IMR-90 (cell line): ENCODE results near the gene ZSCAN16. TPM values are rescaled to one million over a fixed set of nuclear protein-coding genes. Genes with fewer than 3 reads are reported as not detected.

Experiments
- ATAC-seq: fragments of 200-7000 bp; cut with Tn5 transposase; 2 replicates; pipeline ENCODE4 v1.9.1; 2020; ENCODE audit warnings: low read depth, mild to moderate bottlenecking, moderate library complexity
- BruUV-seq: library from RNA; stranded (reverse); fragments of 400-500 nt; replicated peaks from 2 replicates; lab custom pipeline; 2021; lab: Mats Ljungman, UMichigan
- CTCF ChIA-PET: fragments of 300-600 bp; formaldehyde crosslinking; extraction: SDS; loops from one replicate; lab custom pipeline; 2021; ENCODE audit warnings: antibody characterized with exemption; lab: Yijun Ruan, JAX
- POLR2A ChIA-PET: fragments of 300-600 bp; sonication (Branson Sonifier 250); formaldehyde crosslinking; loops from one replicate; lab custom pipeline; 2022; ENCODE audit warnings: antibody characterized with exemption; ENCODE audit not compliant: unreplicated experiment; lab: Charles Lee
- DNase-seq: peaks from one replicate; pipeline ENCODE4 v3.0.0; 2013
- H2AFZ ChIP-seq: replicated peaks from 2 replicates; pipeline ENCODE3; 2013; ENCODE audit warnings: low read length, mild to moderate bottlenecking; ENCODE audit not compliant: poor library complexity
- H2AK5ac ChIP-seq: 2 replicates; pipeline ENCODE4 v1.6.1; 2013; ENCODE audit warnings: low read depth, low read length, inconsistent platforms
- H2AK9ac ChIP-seq: replicated peaks from 2 replicates; pipeline ENCODE3; 2013; ENCODE audit warnings: mild to moderate bottlenecking, low read depth, low read length, moderate library complexity; ENCODE audit not compliant: poor library complexity
- H2BK120ac ChIP-seq: 2 replicates; pipeline ENCODE4 v1.6.1; 2013; ENCODE audit warnings: low read depth, low read length, inconsistent platforms
- H2BK15ac ChIP-seq: 3 replicates; pipeline ENCODE4 v1.6.1; 2013; ENCODE audit warnings: low read depth, low read length, inconsistent platforms
- H2BK20ac ChIP-seq: 2 replicates; pipeline ENCODE4 v1.6.1; 2013; ENCODE audit warnings: low read depth, mild to moderate bottlenecking, inconsistent platforms, low read length, moderate library complexity
- H2BK5ac ChIP-seq: 2 replicates; pipeline ENCODE4 v1.6.1; 2013; ENCODE audit warnings: mild to moderate bottlenecking, low read depth, low read length, inconsistent platforms; ENCODE audit not compliant: poor library complexity, severe bottlenecking
- H3K14ac ChIP-seq: replicated peaks from 2 replicates; pipeline ENCODE4 v1.6.1; 2013; ENCODE audit warnings: low read depth, low read length, inconsistent platforms
- H3K18ac ChIP-seq: 2 replicates; pipeline ENCODE4 v1.6.1; 2013; ENCODE audit warnings: low read depth, low read length, control low read depth
- H3K23ac ChIP-seq: 2 replicates; pipeline ENCODE4 v1.6.1; 2013; ENCODE audit warnings: low read depth, low read length, inconsistent platforms
- H3K27ac ChIP-seq: 2 replicates; pipeline ENCODE4 v1.5.1; 2013; ENCODE audit warnings: mild to moderate bottlenecking, control low read depth, low read length; ENCODE audit not compliant: insufficient read depth
- H3K27me3 ChIP-seq: 2 replicates; pipeline ENCODE4 v1.6.1; 2013; ENCODE audit warnings: low read length; ENCODE audit not compliant: control insufficient read depth, insufficient read depth
- H3K36me3 ChIP-seq: 2 replicates; pipeline ENCODE4 v1.6.1; 2013; ENCODE audit warnings: low read length, mixed read lengths; ENCODE audit not compliant: control insufficient read depth, insufficient read depth
- H3K4ac ChIP-seq: 2 replicates; pipeline ENCODE4 v1.6.1; 2013; ENCODE audit warnings: low read depth, low read length, inconsistent platforms
- H3K4me1 ChIP-seq: 2 replicates; pipeline ENCODE4 v1.6.1; 2013; ENCODE audit warnings: low read length, mixed read lengths; ENCODE audit not compliant: control insufficient read depth, insufficient read depth
- H3K4me2 ChIP-seq: 2 replicates; pipeline ENCODE4 v1.6.1; 2013; ENCODE audit warnings: low read depth, mild to moderate bottlenecking, control low read depth, low read length, moderate library complexity
- H3K4me3 ChIP-seq: 2 replicates; pipeline ENCODE4 v1.5.1; 2013; ENCODE audit warnings: low read depth, mild to moderate bottlenecking, control low read depth, low read length, moderate library complexity; ENCODE audit not compliant: insufficient read depth
- H3K56ac ChIP-seq: 2 replicates; pipeline ENCODE4 v1.6.1; 2013; ENCODE audit warnings: low read length, inconsistent platforms; ENCODE audit not compliant: insufficient read depth; ENCODE audit errors: extremely low read depth
- H3K79me1 ChIP-seq, 2 experiments: 2 replicates each; pipeline ENCODE4 v1.6.1; 2013; ENCODE audit warnings: low read length in 2 of 2, inconsistent platforms in 1 of 2, low read depth in 1 of 2
- H3K9ac ChIP-seq: 2 replicates; pipeline ENCODE4 v1.6.1; 2013; ENCODE audit warnings: low read depth, low read length, control low read depth
- H3K9me1 ChIP-seq: 2 replicates; pipeline ENCODE4 v1.6.1; 2013; ENCODE audit warnings: low read length, inconsistent platforms; ENCODE audit not compliant: insufficient read depth
- H3K9me3 ChIP-seq: 2 replicates; pipeline ENCODE4 v1.6.1; 2013; ENCODE audit warnings: low read length; ENCODE audit not compliant: control insufficient read depth, insufficient read depth
- H4K20me1 ChIP-seq: 2 replicates; pipeline ENCODE4 v1.6.1; 2013; ENCODE audit warnings: low read length, inconsistent platforms; ENCODE audit not compliant: insufficient read depth
- H4K5ac ChIP-seq: 2 replicates; pipeline ENCODE4 v1.6.1; 2013; ENCODE audit warnings: mild to moderate bottlenecking, low read depth, low read length, control low read depth
- H4K8ac ChIP-seq, 2 experiments: 2 replicates each; pipeline ENCODE4 v1.6.1; 2013; ENCODE audit warnings: low read depth in 2 of 2, low read length in 2 of 2, control low read depth in 1 of 2, inconsistent platforms in 1 of 2
- H4K91ac ChIP-seq: 2 replicates; pipeline ENCODE4 v1.6.1; 2013; ENCODE audit warnings: low read depth, low read length, inconsistent platforms; ENCODE audit not compliant: insufficient read depth
- BHLHE40 ChIP-seq: fragments of 150-350 bp; IDR thresholded peaks from 2 replicates; pipeline ENCODE4 v1.6.1; 2016; ENCODE audit warnings: mild to moderate bottlenecking, low read depth, low read length
- CEBPB ChIP-seq: IDR thresholded peaks from 2 replicates; pipeline ENCODE4 v1.6.1; 2012; ENCODE audit warnings: low read depth, low read length, improper control_type of control experiment
- CHD1 ChIP-seq: IDR thresholded peaks from 2 replicates; pipeline ENCODE4 v1.6.1; 2012; ENCODE audit warnings: low read depth, low read length, improper control_type of control experiment
- FOS ChIP-seq: fragments of 150-350 bp; IDR thresholded peaks from 2 replicates; pipeline ENCODE4 v1.6.1; 2016; ENCODE audit warnings: low read depth, low read length
- MAFK ChIP-seq: IDR thresholded peaks from 2 replicates; pipeline ENCODE4 v1.6.1; 2012; ENCODE audit warnings: low read depth, low read length, improper control_type of control experiment
- MAZ ChIP-seq: IDR thresholded peaks from 2 replicates; pipeline ENCODE4 v1.6.1; 2012; ENCODE audit warnings: low read depth, mild to moderate bottlenecking, low read length, improper control_type of control experiment, moderate library complexity, borderline replicate concordance
- MXI1 ChIP-seq: IDR thresholded peaks from 2 replicates; pipeline ENCODE4 v1.6.1; 2012; ENCODE audit warnings: low read depth, mild to moderate bottlenecking, low read length, moderate library complexity, borderline replicate concordance
- NFE2L2 ChIP-seq: fragments of 150-350 bp; IDR thresholded peaks from 2 replicates; pipeline ENCODE4 v1.6.1; 2016; ENCODE audit warnings: low read depth, mild to moderate bottlenecking, low read length
- POLR2A ChIP-seq: IDR thresholded peaks from 2 replicates; pipeline ENCODE4 v1.6.1; 2012; ENCODE audit warnings: mild to moderate bottlenecking, low read depth, low read length
- RAD21 ChIP-seq: IDR thresholded peaks from 2 replicates; pipeline ENCODE4 v1.6.1; 2012; ENCODE audit warnings: low read length, improper control_type of control experiment
- RCOR1 ChIP-seq: IDR thresholded peaks from 2 replicates; pipeline ENCODE4 v1.6.1; 2012; ENCODE audit warnings: mild to moderate bottlenecking, low read length, improper control_type of control experiment; ENCODE audit not compliant: insufficient replicate concordance
- RFX5 ChIP-seq: IDR thresholded peaks from 2 replicates; pipeline ENCODE4 v1.8.0; 2012; ENCODE audit warnings: low read depth, mild to moderate bottlenecking, low read length, moderate library complexity
- SMC3 ChIP-seq: fragments of 150-350 bp; IDR thresholded peaks from 2 replicates; pipeline ENCODE4 v1.6.1; 2016; ENCODE audit warnings: low read depth, mild to moderate bottlenecking, antibody characterized with exemption, low read length, moderate library complexity
- WGBS, 2 experiments: methylation state at CpG; one replicate each; pipeline versions ENCODE4 v1.1.5 to v1.1.7; 2013; ENCODE audit warnings: missing lambda C conversion rate in 2 of 2; ENCODE audit not compliant: insufficient read length in 1 of 2; ENCODE audit errors: extremely low coverage in 2 of 2; 5-methylcytosine and 5-hydroxymethylcytosine counted together
- dilution Hi-C: fragments of 300-500 bp; cut with HindIII; formaldehyde crosslinking; loops from one replicate; pipeline ENCODE4 v1.14.3; 2018; ENCODE audit warnings: low sequenced_read_pairs; ENCODE audit not compliant: unreplicated experiment
- in situ Hi-C: fragments of 300-500 bp; cut with MboI; formaldehyde crosslinking; loops from 3 replicates; pipeline ENCODE4 v1.14.3; 2019; ENCODE audit warnings: low sequenced_read_pairs, inconsistent platforms, mixed read lengths
- intact Hi-C: fragments of 100-400 bp; cut with micrococcal nuclease; formaldehyde crosslinking; loops from 2 replicates; pipeline ENCODE4 v1.10.0; 2022
- polyA plus RNA-seq, 3 experiments: library from polyadenylated mRNA; depleted of rRNA; stranded (reverse); fragments of >200 nt; gene quantifications; 2 replicates each; pipeline ENCODE4 v1.2.3, GENCODE V29; 2012; ENCODE audit warnings: low replicate concordance in 1 of 3
- total RNA-seq: library from RNA; depleted of rRNA; stranded (reverse); fragments of >200 nt; gene quantifications from 2 replicates; pipeline ENCODE4 v1.2.3, GENCODE V29; 2012
- TF ChIP-seq, protein P1 (sequence below): conservative IDR thresholded peaks from 2 replicates; pipeline ENCODE4 v1.5.1; 2012; ENCODE audit warnings: mild to moderate bottlenecking, low read depth, low read length, improper control_type of control experiment
- TF ChIP-seq, protein P2 (sequence below): fragments of 150-350 bp; IDR thresholded peaks from 2 replicates; pipeline ENCODE4 v1.6.1; 2017; ENCODE audit warnings: mild to moderate bottlenecking, antibody characterized with exemption, low read length, low read depth
- TF ChIP-seq, protein P3 (sequence below): fragments of 150-350 bp; IDR thresholded peaks from 2 replicates; pipeline ENCODE4 v1.6.1; 2016; ENCODE audit warnings: low read depth, mild to moderate bottlenecking, low read length, moderate library complexity, borderline replicate concordance

ZSCAN16 gene
- total and polyA plus RNA-seq, 2 of the 4 experiments (the other 2 are of a cell fraction), result 1.8 to 3.0 TPM

DNA sequence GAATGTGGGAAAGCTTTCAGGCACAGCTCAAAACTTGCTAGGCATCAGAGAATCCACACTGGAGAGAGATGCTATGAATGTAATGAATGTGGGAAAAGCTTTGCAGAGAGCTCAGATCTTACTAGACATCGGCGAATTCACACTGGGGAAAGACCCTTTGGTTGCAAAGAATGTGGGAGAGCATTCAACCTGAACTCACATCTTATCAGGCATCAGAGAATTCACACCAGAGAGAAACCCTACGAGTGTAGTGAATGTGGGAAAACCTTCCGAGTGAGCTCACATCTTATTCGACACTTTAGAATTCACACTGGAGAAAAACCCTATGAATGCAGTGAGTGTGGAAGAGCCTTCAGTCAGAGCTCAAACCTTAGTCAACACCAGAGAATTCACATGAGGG, 35.4 kb upstream of the ZSCAN16 start:
- in situ Hi-C loops (no loop called here), dilution Hi-C loops (no loop called here), intact Hi-C loops (no loop called here)
- Histone ChIP-seq H2AK5ac (no peak overlapping the region), H3K36me3 (no peaks in the 10 kb centered on the region), H3K4me1 (no peaks in the 10 kb centered on the region), H3K18ac (no peak overlapping the region), H4K5ac (no peak overlapping the region), H2BK20ac (no peak overlapping the region), H3K9me3 (peaks cover 7% of the 10 kb centered on the region; the same call in 1 of the 2 replicates), H3K9ac (no peak overlapping the region), H2BK5ac (no peak overlapping the region), H3K27ac (no peak overlapping the region), H3K23ac (no peak overlapping the region), H3K27me3 (no peaks in the 10 kb centered on the region), H4K20me1 (no peaks in the 10 kb centered on the region), H2AK9ac (no peak overlapping the region), H2BK120ac (no peak overlapping the region), H3K4me2 (no peak overlapping the region), H2BK15ac (no peak overlapping the region), H3K4me3 (no peak overlapping the region), H4K8ac (no peak overlapping the region), H3K4ac (no peak overlapping the region), H2AFZ (no peak overlapping the region), H3K9me1 (no peaks in the 10 kb centered on the region), H3K79me1 (no peaks in the 10 kb centered on the region), H3K56ac (no peak overlapping the region), H4K91ac (no peak overlapping the region), H3K14ac (no peak overlapping the region)
- ChIA-PET CTCF (no interaction called here), POLR2A (no interaction called here)
- TF ChIP-seq CHD1, result no peak
- no peak for TF ChIP-seq RCOR1
- TF ChIP-seq, protein P1, sequence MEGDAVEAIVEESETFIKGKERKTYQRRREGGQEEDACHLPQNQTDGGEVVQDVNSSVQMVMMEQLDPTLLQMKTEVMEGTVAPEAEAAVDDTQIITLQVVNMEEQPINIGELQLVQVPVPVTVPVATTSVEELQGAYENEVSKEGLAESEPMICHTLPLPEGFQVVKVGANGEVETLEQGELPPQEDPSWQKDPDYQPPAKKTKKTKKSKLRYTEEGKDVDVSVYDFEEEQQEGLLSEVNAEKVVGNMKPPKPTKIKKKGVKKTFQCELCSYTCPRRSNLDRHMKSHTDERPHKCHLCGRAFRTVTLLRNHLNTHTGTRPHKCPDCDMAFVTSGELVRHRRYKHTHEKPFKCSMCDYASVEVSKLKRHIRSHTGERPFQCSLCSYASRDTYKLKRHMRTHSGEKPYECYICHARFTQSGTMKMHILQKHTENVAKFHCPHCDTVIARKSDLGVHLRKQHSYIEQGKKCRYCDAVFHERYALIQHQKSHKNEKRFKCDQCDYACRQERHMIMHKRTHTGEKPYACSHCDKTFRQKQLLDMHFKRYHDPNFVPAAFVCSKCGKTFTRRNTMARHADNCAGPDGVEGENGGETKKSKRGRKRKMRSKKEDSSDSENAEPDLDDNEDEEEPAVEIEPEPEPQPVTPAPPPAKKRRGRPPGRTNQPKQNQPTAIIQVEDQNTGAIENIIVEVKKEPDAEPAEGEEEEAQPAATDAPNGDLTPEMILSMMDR, result no peak
- TF ChIP-seq RFX5, result no peak
- TF ChIP-seq RAD21, result no peak
- no peak for TF ChIP-seq POLR2A
- TF ChIP-seq NFE2L2, result no peak
- no peak for TF ChIP-seq MXI1
- TF ChIP-seq, protein P2, sequence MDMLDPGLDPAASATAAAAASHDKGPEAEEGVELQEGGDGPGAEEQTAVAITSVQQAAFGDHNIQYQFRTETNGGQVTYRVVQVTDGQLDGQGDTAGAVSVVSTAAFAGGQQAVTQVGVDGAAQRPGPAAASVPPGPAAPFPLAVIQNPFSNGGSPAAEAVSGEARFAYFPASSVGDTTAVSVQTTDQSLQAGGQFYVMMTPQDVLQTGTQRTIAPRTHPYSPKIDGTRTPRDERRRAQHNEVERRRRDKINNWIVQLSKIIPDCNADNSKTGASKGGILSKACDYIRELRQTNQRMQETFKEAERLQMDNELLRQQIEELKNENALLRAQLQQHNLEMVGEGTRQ, result no peak
- TF ChIP-seq MAFK, result no peak
- no peak for TF ChIP-seq SMC3
- TF ChIP-seq, protein P3, sequence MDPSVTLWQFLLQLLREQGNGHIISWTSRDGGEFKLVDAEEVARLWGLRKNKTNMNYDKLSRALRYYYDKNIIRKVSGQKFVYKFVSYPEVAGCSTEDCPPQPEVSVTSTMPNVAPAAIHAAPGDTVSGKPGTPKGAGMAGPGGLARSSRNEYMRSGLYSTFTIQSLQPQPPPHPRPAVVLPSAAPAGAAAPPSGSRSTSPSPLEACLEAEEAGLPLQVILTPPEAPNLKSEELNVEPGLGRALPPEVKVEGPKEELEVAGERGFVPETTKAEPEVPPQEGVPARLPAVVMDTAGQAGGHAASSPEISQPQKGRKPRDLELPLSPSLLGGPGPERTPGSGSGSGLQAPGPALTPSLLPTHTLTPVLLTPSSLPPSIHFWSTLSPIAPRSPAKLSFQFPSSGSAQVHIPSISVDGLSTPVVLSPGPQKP, result no peak
- TF ChIP-seq FOS, result no peak
- no peak for TF ChIP-seq BHLHE40
- TF ChIP-seq MAZ, result no peak
- no peak for TF ChIP-seq CEBPB
- no CpG with 5 or more reads among the region's 5 CpGs for WGBS, 2 experiments
- no TSS peak for BruUV-seq
- ATAC-seq (no peak), DNase-seq (no peak)
